CD4-positive, alpha-beta T cell treated with Interleukin-4 for 4 hours (primary cell): ENCODE results near the gene ATP2A2.

Experiments
- DNase-seq: peaks from one replicate; pipeline ENCODE4 v3.0.0-alpha.2; 2020

Gene ATP2A2

DNA sequence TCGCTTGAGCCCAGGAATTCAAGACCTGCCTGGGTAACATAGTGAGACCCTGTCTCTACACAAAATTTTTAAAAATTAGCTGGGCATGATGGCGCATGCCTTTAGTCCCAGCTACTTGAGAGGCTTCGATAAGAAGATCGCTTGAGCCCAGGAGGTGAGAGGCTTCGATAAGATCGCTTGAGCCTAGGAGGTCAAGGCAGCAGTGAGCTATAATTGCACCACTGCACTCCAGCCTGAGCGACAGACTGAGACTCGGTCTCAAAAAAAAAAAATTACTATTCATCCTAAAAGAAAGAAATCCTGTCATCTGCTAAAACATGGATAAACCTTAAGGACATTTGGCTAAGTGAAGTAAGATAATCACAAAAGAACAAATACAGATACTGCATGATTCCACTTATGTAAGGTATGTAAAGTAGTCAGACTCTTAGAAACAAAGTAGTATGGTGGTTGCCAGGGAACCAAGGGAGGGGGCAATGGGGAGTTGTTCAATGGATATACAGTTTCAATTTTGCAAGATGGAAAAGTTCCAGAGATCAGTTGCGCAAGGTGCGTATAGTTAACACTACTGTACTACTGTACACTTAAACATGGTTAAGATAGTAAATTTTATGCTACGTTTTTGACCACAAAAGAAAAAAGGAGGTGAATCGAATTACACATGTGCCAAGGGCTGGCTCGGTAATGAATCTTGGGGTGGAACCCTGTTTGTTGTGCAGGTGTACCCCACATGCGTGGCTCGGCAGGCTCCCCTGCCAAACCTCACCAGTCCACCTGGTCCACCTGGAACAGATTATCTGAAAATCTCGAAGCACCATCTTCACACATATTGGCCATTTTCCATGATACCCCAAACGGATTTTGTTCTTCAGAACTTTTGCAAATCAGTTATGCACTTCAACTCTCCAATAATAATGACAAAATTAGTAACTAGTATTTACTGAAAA lies 18.3 kb upstream of the ATP2A2 start:
- DNase-seq, result no peak

DNA sequence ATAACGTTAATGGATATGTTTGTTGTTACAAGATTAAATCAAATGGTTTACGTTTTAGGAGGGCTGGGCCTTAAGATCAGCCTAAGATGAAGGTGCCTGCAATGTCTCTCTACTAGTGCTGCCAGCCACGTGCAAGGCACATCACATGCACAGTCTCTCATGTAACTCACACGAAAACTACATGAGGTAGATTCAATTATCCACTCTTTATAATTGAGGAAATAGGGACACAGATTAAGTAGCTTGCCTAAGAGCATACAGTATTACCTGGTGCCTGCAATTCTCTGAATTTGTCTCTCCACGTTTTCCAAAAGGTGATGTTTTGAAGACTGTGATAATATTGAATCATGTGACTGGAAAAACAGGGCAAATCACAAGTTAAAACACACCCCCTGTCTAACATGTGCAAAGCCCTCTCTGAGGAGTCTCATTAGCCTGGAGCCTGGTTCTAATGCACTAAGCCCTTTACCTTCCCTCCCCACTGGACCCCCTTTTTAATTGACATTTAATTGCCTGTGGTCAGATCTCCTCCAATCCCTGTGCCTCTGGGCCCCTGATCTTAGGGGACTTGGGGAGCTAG lies 14.6 kb upstream of the ATP2A2 start:
- no peak for DNase-seq

DNA sequence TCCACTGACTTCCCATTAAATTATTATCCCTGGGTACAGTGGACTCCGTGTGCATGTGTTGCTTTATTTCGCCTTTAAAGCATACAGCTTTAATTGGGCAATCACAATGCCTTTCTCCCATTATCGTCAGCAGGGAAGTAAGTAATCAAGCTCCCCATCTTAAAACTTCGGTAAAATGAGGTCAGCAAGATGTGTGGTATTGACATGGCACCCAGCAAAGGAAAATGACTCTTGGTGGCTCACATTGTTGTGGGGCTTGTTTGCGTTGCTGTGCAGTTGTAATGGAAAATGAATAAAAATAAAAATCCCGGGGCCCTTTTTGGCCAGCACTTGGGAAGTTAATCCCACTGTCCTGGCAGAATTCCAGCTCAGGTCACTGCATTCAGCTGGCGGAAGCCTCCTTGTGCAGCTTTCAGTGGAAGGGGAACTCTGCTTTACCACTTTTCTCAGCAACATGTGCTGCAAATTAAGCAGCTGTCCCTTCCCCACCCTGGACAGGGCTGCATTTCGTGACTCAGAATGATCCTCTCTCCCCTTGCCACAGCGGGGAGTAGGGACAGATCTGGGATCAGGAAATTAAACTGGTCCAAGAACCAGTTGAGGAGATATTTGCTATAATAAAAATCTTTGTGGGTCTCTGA lies 13.9 kb upstream of the ATP2A2 start:
- no peak for DNase-seq

DNA sequence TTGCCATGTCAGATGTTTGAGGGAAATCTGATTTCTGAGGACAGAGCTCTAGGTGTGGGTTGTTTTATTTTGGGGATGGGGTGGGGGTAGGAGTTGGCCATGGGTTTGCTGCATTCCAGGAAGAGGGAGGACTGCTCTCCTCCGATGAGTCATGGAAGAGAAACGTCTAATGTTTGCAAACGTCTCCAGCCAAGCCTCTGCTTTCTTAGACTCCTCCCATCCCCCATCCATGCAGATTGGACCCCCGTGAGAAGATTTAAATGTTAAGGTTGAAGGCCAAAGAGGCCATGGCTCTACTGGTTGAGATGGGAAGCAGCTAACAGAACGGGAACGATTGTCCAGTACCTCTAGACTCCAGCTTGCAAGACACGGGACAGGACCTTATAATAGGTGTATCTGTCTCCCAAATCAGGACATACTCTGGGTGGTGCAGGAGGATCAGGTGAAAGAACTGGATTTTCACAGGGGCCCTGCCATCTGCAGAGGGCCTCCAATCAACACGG lies 11.4 kb upstream of the ATP2A2 start:
- DNase-seq, result no peak

DNA sequence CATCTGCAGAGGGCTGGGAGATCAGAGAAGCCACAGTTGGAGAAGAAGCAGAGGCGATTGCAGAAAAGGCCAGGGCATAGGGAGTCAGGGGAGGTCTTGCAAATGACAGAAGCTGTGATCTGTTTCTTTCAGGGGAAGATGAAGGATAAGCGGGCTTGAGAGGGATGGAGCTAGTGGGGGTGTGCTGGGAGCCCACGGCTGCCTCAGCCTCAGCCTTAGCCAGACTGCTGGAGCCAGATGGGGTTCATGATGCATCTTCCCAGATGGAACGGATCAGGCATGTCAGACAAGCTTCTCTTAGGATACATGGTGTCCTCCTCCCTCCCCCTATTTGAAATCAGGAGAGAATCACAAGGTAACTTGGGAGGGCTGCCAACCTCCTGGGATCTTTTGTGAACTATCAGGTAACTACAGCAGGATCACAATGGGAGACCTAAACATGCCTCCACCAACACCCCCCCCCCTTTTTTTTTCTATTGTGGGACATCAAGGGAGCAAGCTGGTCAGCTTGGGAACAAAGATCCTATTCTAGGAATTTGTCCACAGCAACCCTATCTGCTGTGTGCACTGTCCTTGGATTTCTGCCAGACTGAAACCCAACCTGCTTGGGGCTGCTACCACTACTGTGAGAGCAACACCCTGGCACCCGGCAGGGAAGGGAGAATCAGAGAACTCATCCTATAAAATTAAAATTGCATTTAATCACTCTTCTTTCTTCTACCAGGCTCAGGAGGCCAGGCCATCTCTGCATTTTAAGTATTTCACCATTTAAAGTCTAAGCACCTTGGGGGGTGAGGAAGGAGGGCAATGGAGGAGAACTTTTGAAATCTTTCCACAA lies 10.7 kb upstream of the ATP2A2 start:
- DNase-seq, result no peak

DNA sequence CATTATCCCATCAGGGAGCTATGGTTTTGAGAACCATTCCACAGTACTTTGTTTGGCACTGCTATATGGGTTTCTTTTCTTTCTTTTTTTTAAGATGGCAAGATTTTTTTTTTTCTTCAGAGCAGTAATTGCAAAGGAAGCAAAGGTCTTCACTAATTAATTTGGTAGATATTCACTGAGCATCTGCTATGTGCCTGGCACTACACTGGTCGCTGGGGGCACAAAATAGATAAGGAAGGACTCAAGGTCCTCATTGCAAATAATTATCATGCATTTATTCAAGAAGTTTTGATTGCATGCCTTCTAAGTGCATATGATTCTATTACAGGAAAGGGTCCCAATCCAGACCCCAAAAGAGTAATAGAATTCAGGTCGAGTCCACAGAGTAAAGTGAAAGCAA lies 10.0 kb upstream of the ATP2A2 start:
- no peak for DNase-seq

DNA sequence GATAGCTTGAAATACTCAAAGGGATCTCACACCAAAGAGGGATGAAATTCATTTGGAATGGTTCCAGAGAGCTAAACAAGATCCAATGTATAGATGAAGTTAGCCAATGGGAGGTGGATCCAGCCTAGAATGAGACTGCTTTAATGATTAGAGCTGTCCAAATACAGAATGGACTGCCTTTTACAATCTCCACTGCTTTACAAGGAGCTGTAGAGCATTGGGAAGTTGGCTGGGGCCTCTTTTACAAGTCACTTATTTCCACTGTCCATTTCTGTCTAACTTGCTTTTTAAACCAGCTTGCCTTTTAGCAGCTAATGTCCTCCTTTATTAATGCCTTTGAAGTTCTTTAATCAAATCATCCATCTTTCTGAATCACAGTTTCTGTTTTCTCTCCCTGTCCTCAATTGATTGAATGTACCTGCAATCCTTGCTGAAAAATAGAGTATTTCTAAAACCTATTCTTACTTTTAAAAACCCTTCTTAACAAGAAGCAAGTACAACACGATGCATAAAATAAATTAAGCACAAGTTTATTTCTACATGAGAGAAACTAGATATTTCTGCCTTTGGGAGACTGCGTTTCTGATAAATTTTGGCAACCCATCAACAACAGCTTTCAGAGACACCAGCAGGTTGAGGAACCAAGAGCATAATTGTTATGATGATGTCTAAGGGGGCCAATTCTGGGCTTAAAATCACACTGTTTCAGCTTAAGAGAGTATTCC lies 3.4 kb upstream of the ATP2A2 start:
- DNase-seq, result no peak

DNA sequence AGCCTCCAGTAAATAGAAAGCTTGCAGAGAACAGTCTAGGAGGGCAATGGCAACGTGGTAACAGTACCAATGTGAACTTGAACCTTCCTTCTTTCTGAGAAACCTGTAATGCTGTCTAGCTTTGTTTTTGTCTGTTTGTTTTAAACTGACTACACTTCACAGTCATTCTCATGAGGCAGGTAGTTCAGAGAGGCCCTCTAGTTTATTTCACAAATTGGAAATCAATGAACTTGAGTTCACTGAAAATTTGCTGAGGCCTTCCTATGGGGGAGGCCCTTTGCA lies 2.9 kb upstream of the ATP2A2 start:
- DNase-seq, result no peak

DNA sequence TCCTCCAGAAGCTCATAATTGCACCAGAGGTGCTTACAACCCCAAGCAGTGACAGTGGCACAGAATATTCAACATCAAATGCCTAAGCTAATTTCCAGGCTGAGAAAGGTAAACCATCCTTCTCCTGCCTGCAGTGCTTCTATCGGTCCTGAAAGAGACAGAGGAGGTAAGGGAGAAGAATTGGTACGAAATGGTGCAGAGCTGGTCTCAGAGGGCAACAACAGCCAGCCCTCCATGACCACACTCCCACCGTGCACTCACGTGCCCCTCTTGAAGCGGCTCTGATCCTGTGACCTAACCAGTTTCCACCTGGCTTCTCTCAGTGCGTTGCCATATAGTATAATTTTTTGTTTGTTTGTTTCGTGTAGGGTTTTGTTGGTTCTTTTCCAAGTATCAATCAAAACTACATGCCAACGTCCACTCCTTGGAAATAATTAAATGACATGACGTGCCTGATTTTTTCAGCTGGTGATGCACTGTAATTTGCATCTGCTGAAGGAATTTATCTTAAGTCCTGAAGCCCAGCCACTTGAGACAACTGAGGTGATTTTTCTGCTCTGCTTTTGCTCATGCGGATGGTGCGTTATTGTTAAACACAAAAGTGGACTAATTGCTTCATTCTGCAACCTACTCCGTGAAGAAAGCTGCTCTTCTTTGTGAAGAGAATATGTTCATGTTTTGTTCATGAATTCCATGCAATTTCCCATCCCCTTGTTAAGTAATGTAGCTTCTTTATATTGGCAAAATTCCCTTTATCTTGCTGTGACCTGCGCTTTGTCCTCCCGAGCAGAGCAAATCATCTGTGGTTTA lies 1.3 kb upstream of the ATP2A2 start:
- DNase-seq, result no peak

DNA sequence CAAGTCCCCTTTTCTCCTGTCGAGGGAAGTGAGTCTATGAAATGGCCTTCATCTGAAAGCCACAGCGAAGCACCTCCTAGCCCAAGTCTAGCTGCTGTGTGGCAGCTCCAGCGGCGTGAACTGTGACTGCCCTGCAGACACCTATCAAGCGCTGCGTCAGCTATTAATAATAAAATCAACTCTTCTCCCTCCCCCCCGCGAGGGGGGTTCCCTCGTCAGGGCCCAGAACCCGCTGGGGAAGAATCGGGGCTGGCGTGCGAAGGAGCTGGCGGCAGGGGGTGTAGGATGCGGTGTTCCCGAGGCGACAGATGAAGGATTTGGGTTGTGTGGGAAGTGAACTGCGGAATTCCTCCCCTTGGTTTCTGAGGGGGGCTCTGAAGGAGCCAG lies 662 bp upstream of the ATP2A2 start:
- DNase-seq, result peak; percentile 71

DNA sequence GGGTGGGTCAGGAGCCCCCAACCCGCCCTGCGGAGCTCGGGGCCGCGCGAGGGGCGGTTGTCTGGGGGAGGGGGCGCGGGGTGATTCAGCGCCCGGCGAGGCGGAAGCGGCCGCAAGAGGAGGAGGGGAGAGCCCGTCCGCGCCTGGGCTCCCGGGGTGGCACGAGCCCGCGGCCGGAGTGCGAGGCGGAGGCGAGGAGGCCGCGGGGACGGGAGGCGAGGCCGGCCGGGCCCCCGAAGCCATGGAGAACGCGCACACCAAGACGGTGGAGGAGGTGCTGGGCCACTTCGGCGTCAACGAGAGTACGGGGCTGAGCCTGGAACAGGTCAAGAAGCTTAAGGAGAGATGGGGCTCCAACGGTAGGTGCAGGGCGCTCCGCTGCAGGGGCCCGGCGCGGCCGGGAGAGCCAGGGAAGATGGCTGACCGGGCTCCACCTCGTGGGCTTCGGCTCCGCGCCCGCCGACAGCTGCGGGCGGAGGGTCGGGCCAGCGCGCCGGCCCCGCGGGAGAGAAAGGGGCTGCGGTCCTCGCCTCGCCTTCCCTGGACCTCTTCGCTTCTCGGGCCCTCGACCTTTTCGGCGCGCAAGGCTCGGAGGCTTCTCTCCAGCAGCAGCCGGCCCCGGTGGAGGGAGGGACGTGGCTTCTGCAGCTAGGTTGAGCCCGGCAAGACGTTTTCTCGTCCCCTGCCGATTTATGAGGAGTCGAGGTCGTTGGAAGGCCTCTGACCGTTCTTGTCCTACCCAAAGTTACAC lies 677 bp downstream of the ATP2A2 start:
- DNase-seq, result peak; percentile 30

DNA sequence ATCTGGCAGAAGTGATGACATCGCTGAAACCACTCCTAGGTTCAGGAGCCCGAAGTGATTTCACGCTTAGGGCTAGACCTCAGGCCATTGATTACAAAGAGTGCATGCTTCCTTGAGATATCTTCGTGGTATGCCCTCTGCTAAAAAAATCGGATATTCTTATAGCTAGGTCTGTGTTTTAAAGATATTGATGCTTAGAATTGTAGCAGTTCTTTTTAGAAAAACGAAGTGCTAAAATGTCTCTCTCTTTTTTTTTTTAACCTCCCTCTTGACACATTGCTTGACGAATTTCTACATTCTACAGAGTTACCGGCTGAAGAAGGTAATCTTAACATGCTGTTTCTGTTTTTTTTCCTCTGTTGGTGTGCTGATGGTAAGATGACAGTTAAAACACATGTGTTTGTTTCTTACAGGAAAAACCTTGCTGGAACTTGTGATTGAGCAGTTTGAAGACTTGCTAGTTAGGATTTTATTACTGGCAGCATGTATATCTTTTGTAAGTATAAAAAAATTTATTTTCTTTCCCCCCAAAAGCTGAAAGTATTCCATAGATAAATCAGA lies 1.3 kb downstream of the ATP2A2 start:
- DNase-seq, result peak; percentile 32

DNA sequence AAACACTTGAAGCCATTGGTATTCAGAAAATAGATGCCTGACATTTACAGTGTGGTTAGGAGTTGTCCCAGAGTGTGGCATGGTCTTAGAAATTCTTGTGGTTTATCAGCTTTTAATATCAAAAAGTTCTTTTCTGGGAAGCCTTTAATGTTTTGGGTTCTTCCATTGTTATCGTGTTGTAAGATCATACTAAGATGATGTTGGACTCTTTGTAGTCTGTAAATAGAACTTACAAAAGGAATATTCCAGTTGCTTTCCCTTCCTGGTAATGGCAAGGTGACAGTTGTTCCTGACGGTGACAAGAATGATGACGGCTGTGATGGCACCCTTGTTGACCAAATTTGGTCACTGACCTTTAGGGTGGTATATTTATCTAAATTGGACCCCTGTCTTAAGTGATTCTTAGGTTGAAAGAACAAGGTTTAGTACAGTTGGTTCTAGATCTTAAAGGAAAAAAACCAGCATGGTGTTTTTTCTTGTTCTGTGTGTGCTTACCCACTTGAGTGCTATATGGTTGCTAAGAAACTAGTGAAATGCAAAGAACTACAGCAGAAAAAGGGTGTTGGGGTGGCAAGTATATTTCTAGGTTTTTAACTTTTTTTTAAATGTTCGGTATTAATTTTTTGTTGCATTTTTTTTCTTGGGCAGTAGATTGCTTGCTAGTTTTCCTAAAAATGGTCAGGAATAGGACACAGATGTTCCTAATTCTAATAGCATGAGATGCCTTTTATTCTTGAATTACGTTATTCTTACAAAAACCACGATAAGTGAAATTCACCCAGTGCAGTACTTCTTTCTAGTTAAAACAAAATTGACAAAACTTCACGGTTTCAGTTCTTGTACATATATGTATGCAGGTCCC lies 2.1 kb downstream of the ATP2A2 start:
- DNase-seq, result peak; percentile 25

DNA sequence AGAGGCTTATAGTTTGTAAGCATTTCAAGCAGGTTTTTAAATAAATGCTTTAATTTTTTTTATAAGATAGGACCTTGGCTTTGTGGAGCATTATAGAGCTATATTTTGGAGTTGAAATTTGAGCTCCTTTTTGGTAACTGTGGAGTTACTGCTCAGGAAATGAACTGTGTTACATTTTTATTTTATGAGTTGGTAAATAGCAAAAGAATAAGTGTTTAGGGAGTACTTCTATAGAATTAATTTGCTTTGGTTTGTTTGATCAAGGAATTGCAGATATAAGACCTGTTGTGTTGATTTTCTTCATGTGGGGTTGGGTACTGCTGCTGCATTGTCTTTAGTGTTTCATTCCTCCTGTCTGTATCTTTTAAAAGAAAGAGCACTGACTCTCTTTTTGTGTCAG lies 3.5 kb downstream of the ATP2A2 start:
- DNase-seq, result no peak

DNA sequence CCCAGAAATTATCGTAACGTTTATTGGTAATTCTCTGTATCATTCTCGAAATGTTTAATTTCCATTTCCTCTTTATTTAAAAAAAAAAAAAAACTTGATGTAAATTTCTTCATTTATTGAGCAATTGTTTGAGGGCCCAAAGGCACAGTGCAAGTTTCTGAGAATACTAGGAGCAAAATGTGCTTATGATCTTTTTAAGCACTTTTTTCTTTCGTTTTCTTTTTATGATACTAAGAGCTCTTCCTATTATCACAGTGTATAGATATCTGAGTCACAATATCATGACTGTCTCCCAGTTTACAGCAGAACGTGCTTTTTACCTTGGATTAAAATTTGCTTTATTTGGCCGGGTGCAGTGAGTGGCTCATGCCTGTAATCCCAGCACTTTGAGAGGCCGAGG lies 5.6 kb downstream of the ATP2A2 start:
- DNase-seq, result no peak

DNA sequence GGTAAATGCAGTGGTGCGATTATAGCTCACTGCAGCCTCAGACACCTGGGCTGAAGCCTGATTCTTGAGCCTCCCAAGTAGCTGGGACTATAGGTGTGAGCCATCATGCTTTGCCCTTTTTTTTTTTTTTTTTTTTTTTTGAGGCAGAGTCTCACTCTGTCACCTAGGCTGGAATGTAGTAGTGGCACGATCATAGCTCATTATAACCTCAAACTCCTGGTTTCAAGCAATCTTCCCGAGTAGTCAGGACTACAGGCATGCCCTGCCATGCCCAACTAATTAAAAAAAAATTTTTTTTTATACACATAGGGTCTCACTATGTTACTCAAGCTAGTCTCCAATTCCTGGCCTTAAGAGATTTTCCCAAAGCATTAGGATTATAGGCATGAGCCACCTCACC lies 6.9 kb downstream of the ATP2A2 start:
- no peak for DNase-seq

DNA sequence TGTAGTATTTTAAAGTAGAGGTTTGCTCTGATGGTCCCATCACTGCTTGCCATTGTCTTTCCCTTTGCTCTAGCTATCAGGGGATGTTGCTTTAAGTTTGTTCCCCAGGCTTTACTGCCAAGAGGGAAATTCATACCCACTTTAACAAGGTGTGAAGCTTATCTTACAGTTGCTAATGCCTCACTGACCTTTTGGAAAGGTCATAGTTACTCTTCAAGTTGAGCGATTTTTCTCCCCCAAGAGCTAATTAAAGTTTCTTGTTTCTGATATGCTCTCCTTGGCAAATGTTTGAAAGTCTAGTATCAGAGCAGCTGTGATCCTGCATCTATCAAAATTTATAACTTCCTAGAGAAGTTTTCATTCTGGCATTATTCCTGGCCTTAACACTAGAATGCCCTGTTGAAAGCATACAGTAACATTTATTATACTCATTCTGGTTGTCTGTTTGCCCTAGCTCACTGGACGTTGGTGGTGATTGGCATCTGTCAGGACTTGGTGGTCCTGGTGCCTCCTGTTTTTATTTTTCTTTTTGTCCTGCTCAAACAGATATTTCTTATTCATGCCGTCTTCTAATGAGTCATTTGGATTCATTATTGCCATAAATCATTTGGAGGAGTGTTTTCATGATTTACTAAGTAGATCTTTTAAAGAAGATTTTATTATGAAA lies 8.1 kb downstream of the ATP2A2 start:
- DNase-seq, result no peak

DNA sequence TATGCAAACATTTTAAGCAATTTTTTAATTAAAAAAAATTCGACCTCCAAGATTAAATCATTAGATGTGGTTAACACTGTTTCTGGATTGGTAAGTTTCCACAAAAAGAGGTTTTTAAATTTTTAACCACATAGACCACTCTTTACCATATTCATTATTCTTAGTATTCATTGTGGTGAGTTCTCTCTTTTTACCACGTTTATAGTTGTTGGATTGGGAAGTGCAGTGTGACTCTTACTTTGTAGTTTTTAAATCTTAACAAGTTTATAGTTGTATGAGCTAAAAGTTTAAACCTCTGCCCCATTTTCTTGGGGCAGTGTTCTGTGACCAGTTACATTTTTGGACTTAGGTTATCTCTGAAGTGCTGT lies 8.6 kb downstream of the ATP2A2 start:
- DNase-seq, result no peak
